KMS-11 (cell line): ENCODE data around the gene KIAA1328.

Experiments used
- H2AFZ ChIP-seq: fragments of 200-600 bp; sonication (generic); 2 replicates; pipeline ENCODE4 v1.6.1; 2016; ENCODE audit warnings: antibody characterized with exemption, mixed run types, low read depth
- H3K27ac ChIP-seq: fragments of 200-600 bp; sonication (generic); 2 replicates; pipeline ENCODE4 v1.6.1; 2016; ENCODE audit warnings: mild to moderate bottlenecking, mixed run types
- H3K27me3 ChIP-seq: fragments of 200-600 bp; sonication (generic); 2 replicates; pipeline ENCODE4 v1.6.1; 2017; ENCODE audit warnings: mild to moderate bottlenecking, low read depth, mixed run types, moderate library complexity; ENCODE audit not compliant: insufficient read depth
- H3K36me3 ChIP-seq: fragments of 200-600 bp; sonication (generic); 2 replicates; pipeline ENCODE4 v1.6.1; 2017; ENCODE audit warnings: mild to moderate bottlenecking, mixed run types; ENCODE audit not compliant: insufficient read depth
- H3K4me1 ChIP-seq: fragments of 200-600 bp; sonication (generic); 2 replicates; pipeline ENCODE4 v1.6.1; 2016; ENCODE audit warnings: mild to moderate bottlenecking, low read depth, mixed run types; ENCODE audit not compliant: poor library complexity, severe bottlenecking
- H3K4me2 ChIP-seq: fragments of 200-600 bp; sonication (generic); 2 replicates; pipeline ENCODE4 v1.7.0; 2016; ENCODE audit warnings: mild to moderate bottlenecking, mixed run types
- H3K4me3 ChIP-seq: fragments of 200-600 bp; sonication (generic); IDR thresholded peaks from 2 replicates; pipeline ENCODE4 v1.6.1; 2017; ENCODE audit warnings: low read depth, low read length, mixed read lengths; ENCODE audit not compliant: insufficient read depth
- H3K79me2 ChIP-seq: fragments of 200-600 bp; sonication (generic); 2 replicates; pipeline ENCODE4 v1.6.1; 2016; ENCODE audit warnings: low read depth, mixed run types; ENCODE audit not compliant: insufficient read depth
- H3K9ac ChIP-seq: fragments of 200-600 bp; sonication (generic); 2 replicates; pipeline ENCODE4 v1.6.1; 2016; ENCODE audit warnings: mild to moderate bottlenecking, mixed run types
- H4K20me1 ChIP-seq: fragments of 200-600 bp; sonication (generic); 2 replicates; pipeline ENCODE4 v1.6.1; 2016; ENCODE audit warnings: mild to moderate bottlenecking, mixed run types; ENCODE audit not compliant: insufficient read depth
- TF ChIP-seq, protein P1 (sequence below): fragments of 200-600 bp; sonication (generic); conservative IDR thresholded peaks from 2 replicates; pipeline ENCODE4 v1.6.1; 2017; ENCODE audit warnings: low read depth, mild to moderate bottlenecking, antibody characterized with exemption, low read length, moderate library complexity, mixed read lengths

KIAA1328 gene

DNA sequence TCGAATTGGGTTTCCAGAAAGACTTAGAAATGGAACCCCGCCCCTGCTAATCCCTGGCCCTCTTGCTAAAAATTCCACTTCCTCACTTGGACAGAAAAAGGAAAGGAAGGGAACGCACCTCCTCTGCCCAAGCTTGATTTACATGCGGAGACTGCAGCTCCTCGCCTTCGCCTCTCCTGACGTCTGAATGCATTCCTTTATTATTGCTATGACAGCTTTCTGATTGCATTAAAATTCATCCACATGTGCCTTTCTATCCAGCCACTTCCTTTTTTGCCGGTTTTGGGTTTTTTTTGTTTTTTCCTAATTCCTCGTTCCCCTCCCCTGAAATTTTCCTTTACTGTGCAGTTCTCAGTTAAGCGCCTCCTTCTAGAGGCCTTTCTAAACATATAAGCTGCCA, 448.9 kb downstream of the KIAA1328 start:
- no peak overlapping the region for H3K4me2 ChIP-seq
- no peaks in the 10 kb centered on the region for H3K27me3 ChIP-seq
- no peaks in the 10 kb centered on the region for H4K20me1 ChIP-seq
- TF ChIP-seq, protein P1, sequence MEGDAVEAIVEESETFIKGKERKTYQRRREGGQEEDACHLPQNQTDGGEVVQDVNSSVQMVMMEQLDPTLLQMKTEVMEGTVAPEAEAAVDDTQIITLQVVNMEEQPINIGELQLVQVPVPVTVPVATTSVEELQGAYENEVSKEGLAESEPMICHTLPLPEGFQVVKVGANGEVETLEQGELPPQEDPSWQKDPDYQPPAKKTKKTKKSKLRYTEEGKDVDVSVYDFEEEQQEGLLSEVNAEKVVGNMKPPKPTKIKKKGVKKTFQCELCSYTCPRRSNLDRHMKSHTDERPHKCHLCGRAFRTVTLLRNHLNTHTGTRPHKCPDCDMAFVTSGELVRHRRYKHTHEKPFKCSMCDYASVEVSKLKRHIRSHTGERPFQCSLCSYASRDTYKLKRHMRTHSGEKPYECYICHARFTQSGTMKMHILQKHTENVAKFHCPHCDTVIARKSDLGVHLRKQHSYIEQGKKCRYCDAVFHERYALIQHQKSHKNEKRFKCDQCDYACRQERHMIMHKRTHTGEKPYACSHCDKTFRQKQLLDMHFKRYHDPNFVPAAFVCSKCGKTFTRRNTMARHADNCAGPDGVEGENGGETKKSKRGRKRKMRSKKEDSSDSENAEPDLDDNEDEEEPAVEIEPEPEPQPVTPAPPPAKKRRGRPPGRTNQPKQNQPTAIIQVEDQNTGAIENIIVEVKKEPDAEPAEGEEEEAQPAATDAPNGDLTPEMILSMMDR: no peak
- H3K36me3 ChIP-seq: no peaks in the 10 kb centered on the region
- no peak overlapping the region for H3K4me3 ChIP-seq
- H3K4me1 ChIP-seq: no peaks in the 10 kb centered on the region
- H3K79me2 ChIP-seq: no peaks in the 10 kb centered on the region
- H2AFZ ChIP-seq: no peak overlapping the region
- no peak overlapping the region for H3K27ac ChIP-seq
- H3K9ac ChIP-seq: no peak overlapping the region
